Endometrium (tissue), 2 donors: Measurements from ENCODE around the gene GNG7.
A peak's percentile ranks its signal among the peaks of the same experiment; 100 is the strongest.
"Not testable (repeated sequence)": the region's sequence is repeated elsewhere in the genome, so short reads cannot be mapped to it uniquely, and the experiment has no call there.

ENCODE experiments used
- FAIRE-seq: peaks from 2 replicates; lab custom pipeline; 2012; peaks lifted over from hg19 to GRCh38; lab: Jason Lieb, UNC
- donor health status: control.
- donor health status: control.

GNG7 gene

DNA sequence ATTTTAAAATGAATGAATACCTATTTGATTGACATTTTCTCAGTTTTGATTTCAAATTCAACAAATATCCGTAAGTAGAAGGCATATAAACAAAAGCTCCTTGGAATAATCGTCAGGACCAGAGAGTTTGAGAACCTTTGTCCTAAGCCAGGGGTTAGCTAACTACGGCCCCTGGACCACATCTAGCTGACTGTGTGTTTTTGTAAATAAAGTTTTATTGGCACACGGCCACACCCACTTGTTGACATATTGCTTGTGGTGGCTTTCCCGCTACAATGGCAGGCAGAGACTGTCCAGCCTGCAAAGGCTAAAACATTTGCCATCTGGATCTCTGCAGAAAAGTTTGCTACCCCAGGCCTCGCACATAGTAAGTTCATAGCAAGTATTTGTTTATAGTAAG is 83.4 kb downstream of the GNG7 start:
- FAIRE-seq: no peak

GRCh38 chr19:2618611-2619010 is 83.9 kb downstream of the GNG7 start:
- no peak for FAIRE-seq

DNA sequence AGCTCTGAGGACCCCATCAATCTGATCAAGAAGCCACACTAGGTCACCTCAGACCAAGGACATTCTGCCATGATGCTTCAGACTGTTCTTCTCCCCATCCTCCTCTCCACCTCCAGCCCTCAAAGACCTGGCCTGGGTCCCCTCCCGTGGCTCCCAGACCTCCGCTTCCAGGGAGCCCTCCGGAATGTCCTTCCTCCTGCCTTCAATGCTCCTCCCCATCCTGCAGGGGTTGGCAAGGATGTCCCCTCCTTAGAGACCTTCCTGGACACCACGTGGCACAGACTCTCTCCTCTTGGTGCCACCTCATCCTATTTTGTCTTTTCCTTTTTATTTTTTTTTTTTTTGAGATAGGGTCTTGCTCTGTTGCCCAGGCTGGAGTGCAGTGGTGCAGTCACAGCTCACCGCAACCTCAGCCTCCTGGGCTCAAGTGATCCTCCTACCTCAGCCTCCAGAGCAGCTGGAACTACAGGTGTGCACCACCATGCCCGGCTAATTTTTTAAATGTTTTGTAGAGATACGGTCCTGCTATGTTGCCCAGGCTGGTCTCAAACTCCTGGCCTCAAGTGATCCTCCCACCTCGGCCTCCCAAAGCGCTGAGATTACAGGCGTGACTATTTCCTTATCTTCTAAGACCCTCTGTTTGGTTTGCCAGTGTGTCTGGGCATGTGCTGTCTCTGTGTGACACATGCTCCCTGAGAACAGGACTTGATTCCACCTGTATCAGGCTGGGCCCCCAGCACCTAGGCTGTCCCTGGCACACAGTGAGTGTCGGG is 84.9 kb downstream of the GNG7 start:
- no peak for FAIRE-seq

DNA sequence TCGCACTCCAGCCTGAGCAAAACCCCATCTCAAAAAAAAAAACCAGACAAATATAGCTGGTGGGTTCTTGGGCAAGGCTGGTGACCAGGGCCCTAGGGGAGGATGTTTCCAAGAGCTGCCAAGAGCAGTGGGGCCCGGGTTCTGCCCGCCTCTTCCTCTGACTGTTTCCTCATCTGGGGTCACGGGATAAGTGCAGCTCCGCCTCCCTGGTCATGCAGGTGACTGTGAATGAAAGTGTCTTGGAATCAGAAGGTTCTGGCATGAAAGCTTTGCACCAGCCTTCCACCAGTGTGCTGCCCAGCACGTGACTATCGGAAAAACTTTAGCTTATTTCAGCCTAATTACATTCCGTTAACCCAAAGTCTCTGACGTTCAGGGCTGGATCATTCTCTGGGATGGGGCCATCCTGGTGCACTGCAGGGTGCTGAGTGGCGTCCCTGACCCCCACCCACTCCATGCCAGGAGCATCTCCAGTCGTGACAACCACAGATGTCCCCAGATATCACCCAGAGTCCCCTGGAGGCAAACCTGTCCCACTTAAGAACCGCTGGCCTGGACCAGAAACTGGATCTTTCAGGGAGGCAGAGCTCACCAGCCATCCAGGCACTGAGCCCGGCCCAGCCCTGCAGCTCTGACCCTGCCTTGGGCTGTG is 85.6 kb downstream of the GNG7 start:
- FAIRE-seq: no peak

DNA sequence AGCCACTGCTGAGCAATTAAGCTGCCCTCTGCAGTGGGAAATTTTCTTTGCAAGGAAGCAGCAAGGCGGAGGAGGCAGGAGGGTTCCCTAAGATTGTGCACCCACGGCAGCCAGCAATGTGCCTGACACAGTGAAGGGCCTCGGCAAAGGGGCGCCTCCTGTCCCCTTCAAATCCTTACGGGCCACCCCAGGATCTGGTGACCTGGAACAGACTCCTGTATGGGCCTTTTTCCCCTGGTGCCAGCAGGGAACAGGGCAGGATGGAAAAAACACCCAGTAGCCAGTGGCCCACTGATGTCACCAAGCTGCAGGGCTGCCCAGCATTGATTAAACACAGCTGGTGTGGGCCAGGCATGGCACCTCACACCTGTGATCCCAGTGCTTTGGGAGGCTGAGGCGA is 86.7 kb downstream of the GNG7 start:
- no peak for FAIRE-seq

DNA sequence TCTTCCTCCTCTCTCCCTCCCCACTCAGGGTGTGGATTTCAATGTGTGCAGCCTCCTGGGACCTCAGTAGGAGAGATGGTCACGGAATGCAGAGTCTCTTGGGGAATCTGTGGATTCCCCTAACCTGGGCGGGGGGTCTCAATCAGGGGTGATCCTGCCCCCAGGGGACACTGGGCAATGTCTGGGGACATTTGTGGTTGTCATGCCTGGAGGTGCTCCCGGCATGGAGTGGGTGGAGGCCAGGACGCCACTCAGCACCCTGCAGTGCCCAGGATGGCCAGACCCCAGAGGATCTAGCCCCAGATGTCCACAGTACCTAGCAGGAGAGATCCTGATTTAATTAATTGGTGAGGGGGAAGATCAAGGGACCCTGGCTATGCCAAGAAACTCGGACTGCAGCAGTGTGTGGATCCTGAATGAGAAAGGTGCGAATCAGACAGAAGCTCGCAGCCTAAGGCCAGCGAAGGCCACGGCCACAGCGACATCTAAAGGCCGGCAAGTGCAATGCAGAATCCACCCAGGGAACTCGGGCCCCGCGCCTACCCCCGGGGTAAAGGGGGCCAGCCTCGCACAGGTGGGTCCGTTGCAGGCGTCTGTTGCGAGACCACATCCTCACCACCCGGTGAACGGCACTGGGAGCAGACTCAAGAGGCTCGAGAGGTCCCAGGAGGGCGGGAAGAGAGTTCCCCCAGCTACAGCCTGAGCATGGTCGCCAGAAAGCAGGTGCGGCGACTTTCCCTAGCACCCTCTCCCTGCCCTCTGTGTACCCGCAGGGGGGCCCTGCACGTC is 88.8 kb downstream of the GNG7 start:
- no peak for FAIRE-seq

- no peak for FAIRE-seq
Measured at GRCh38 chr19:2612619-2613249, 89.8 kb downstream of the GNG7 start.

- no peak for FAIRE-seq
Measured at GRCh38 chr19:2611483-2612464, 90.7 kb downstream of the GNG7 start.

GRCh38 chr19:2610637-2611482 is 91.6 kb downstream of the GNG7 start:
- FAIRE-seq: peak; percentile 21

GRCh38 chr19:2609389-2610116 is 92.9 kb downstream of the GNG7 start:
- FAIRE-seq: no peak

DNA sequence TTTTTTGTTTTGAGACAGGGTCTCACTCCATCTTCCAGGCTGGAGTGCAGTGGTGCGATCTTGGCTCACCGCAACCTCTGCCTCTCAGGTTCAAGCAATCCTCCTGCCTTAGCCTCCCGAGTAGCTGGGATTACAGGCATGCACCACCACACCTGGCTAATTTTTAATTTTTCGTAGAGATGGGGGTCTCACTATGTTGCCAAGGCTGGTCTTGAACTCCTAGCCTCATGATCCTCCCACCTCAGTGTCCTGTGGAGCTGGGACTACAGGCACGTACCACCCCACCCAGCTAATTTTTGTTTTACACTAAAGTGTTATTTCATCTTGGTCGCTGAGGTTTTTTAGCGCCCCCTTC is 93.5 kb downstream of the GNG7 start:
- not testable (repeated sequence) for FAIRE-seq

- FAIRE-seq: no peak
Measured at GRCh38 chr19:2608602-2608922, 93.9 kb downstream of the GNG7 start.

DNA sequence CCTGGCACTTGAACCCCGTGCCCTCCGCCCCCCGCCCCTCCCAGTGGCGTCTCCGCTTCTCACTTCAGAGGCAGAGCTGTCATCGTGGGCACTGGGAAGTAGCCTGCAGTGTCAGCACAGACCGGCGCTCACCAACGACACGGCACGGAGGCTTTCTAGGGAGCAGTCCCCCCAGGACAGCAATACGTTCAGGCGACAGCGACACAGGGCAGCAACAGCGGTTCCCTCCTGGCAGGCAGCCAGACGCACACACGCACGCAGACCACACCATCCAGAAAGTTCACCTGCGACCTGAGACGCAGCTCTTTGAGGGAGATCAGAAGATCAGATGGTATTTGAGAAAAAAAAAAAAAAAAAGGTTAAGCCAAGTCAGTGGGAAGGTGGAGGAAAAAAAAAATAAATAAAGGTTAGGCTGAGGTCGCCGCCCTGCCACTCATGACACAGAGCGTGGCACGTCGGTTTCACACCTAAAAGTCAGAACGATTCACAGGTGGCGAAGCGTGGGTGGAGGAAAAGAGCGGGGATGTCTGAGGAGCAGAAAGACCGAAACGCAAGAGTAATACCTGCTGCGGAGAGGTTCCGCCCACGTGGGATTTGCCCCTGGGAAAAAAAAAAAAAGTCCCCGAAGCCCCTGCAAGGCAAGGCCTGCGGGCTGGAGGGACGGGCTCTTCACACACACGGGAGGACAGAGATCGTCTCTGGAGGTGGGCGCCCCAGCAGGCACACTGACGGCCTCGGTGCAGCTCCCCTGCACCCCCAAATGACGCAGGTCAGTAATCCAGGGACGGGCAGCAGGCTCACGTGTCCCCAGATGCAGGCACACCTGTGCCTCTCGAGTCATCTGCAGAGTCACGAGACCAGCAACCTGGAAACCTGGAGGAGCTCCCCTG is 94.5 kb downstream of the GNG7 start:
- FAIRE-seq: no peak

GRCh38 chr19:2606774-2607173 is 95.7 kb downstream of the GNG7 start:
- FAIRE-seq: not testable (repeated sequence)

- not testable (repeated sequence) for FAIRE-seq
Measured at GRCh38 chr19:2605889-2606288, 96.6 kb downstream of the GNG7 start.

- FAIRE-seq: no peak
Measured at GRCh38 chr19:2604747-2605329, 97.7 kb downstream of the GNG7 start.

- no peak for FAIRE-seq
Measured at GRCh38 chr19:2603334-2603733, 99.2 kb downstream of the GNG7 start.

DNA sequence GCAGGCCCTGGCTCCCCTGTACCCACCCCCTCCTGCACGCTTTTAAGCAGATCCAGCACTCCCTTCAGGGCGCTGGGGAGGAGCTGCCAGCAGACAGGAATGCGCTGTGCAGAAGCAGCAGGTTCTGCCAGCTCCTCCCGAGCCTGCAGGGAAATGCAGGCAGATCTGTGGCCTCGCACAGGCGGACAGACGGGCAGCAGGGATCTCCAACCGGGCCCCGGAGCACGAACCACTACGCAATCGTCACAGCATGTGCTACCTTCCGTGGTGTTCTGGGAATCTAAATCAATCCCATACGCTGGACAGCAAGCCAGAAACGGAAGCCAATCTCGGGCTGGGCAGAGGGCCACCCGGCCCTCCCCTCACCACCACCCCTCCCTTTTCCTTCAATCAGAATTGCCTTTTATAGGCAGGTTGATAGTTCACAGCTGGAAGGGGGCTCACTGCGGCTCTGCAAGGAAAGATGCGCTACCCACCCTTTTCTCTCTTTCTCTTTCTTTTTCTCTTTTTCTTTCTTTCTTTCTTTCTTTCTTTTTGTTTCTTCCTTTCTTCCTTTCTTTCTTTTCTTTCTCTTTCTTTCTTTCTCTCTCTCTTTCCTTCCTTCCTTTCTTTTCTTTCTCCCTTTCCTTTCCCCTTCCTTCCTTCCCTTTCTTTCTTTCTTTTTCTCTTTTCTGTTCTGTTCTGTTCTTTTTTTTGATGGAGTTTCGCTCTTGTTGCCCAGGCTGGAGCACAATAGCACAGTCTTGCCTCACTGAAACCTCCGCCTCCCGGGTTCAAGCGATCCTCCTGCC is 99.9 kb downstream of the GNG7 start:
- no peak for FAIRE-seq
